ENCODE data around the gene DMD.

Gene DMD

GRCh38 chrX:32896088-32896487, 315.3 kb downstream of the DMD start:
- TF ChIP-seq POLR2AphosphoS5 (IDR thresholded peaks at IDR 0.05; ENCODE audit: low read depth, low read length): no peak
- no peak for TF ChIP-seq TAF1 (IDR thresholded peaks at IDR 0.05; ENCODE audit: borderline replicate concordance, low read depth, low read length)
- TF ChIP-seq POLR2A (IDR thresholded peaks at IDR 0.05; ENCODE audit: low read depth, low read length): no peak
- FAIRE-seq (no peak), DNase-seq (ENCODE audit: insufficient read length) (no peak)

- FAIRE-seq: no peak
Observed at GRCh38 chrX:32894679-32895078, 316.7 kb downstream of the DMD start.

GRCh38 chrX:32893751-32894150, 317.6 kb downstream of the DMD start:
- FAIRE-seq (no peak), DNase-seq (ENCODE audit: insufficient read length) (no peak)
- no peak for TF ChIP-seq POLR2A (IDR thresholded peaks at IDR 0.05; ENCODE audit: low read depth, low read length)

More at GRCh38 chrX:32894679-32895078, 316.7 kb downstream of the DMD start:
- DNase-seq (ENCODE audit: insufficient read length): no peak
- TF ChIP-seq TAF1 (IDR thresholded peaks at IDR 0.05; ENCODE audit: borderline replicate concordance, low read depth, low read length): no peak
- no peak for TF ChIP-seq POLR2AphosphoS5 (IDR thresholded peaks at IDR 0.05; ENCODE audit: low read depth, low read length)
- TF ChIP-seq POLR2A (IDR thresholded peaks at IDR 0.05; ENCODE audit: low read depth, low read length): no peak

GRCh38 chrX:32877592-32877991, 333.8 kb downstream of the DMD start:
- no peak for DNase-seq (ENCODE audit: insufficient read length)
- FAIRE-seq: no peak

GRCh38 chrX:32874839-32875238, 336.5 kb downstream of the DMD start:
- DNase-seq (ENCODE audit: insufficient read length): no peak
- no peak for TF ChIP-seq POLR2A (IDR thresholded peaks at IDR 0.05; ENCODE audit: low read depth, low read length)
- TF ChIP-seq TAF1 (IDR thresholded peaks at IDR 0.05; ENCODE audit: borderline replicate concordance, low read depth, low read length): no peak
- TF ChIP-seq POLR2AphosphoS5 (IDR thresholded peaks at IDR 0.05; ENCODE audit: low read depth, low read length): no peak

More at GRCh38 chrX:32877592-32877991, 333.8 kb downstream of the DMD start:
- no peak for TF ChIP-seq POLR2AphosphoS5 (IDR thresholded peaks at IDR 0.05; ENCODE audit: low read depth, low read length)
- TF ChIP-seq POLR2A (IDR thresholded peaks at IDR 0.05; ENCODE audit: low read depth, low read length): no peak
- no peak for TF ChIP-seq TAF1 (IDR thresholded peaks at IDR 0.05; ENCODE audit: borderline replicate concordance, low read depth, low read length)

GRCh38 chrX:32873786-32874185, 337.6 kb downstream of the DMD start:
- no peak for TF ChIP-seq POLR2AphosphoS5 (IDR thresholded peaks at IDR 0.05; ENCODE audit: low read depth, low read length)
- TF ChIP-seq TAF1 (IDR thresholded peaks at IDR 0.05; ENCODE audit: borderline replicate concordance, low read depth, low read length): no peak
- no peak for TF ChIP-seq POLR2A (IDR thresholded peaks at IDR 0.05; ENCODE audit: low read depth, low read length)
- no peak for FAIRE-seq
- no peak for DNase-seq (ENCODE audit: insufficient read length)

More at GRCh38 chrX:32874839-32875238, 336.5 kb downstream of the DMD start:
- no peak for FAIRE-seq

GRCh38 chrX:32871636-32872035, 339.7 kb downstream of the DMD start:
- TF ChIP-seq POLR2A (IDR thresholded peaks at IDR 0.05; ENCODE audit: low read depth, low read length): no peak
- no peak for TF ChIP-seq POLR2AphosphoS5 (IDR thresholded peaks at IDR 0.05; ENCODE audit: low read depth, low read length)
- no peak for TF ChIP-seq TAF1 (IDR thresholded peaks at IDR 0.05; ENCODE audit: borderline replicate concordance, low read depth, low read length)
- FAIRE-seq (no peak), DNase-seq (ENCODE audit: insufficient read length) (no peak)

GRCh38 chrX:32868524-32868895, 342.8 kb downstream of the DMD start:
- DNase-seq (ENCODE audit: insufficient read length): no peak
- FAIRE-seq: no peak
- TF ChIP-seq POLR2A (IDR thresholded peaks at IDR 0.05; ENCODE audit: low read depth, low read length): no peak
- TF ChIP-seq POLR2AphosphoS5 (IDR thresholded peaks at IDR 0.05; ENCODE audit: low read depth, low read length): no peak
- TF ChIP-seq TAF1 (IDR thresholded peaks at IDR 0.05; ENCODE audit: borderline replicate concordance, low read depth, low read length): no peak

- FAIRE-seq (no peak), DNase-seq (ENCODE audit: insufficient read length) (no peak)
- no peak for TF ChIP-seq POLR2AphosphoS5 (IDR thresholded peaks at IDR 0.05; ENCODE audit: low read depth, low read length)
- TF ChIP-seq TAF1 (IDR thresholded peaks at IDR 0.05; ENCODE audit: borderline replicate concordance, low read depth, low read length): no peak
- no peak for TF ChIP-seq POLR2A (IDR thresholded peaks at IDR 0.05; ENCODE audit: low read depth, low read length)
Observed at GRCh38 chrX:32867781-32868523, 343.4 kb downstream of the DMD start.

- FAIRE-seq: no peak
- DNase-seq (ENCODE audit: insufficient read length): no peak
- TF ChIP-seq POLR2AphosphoS5 (IDR thresholded peaks at IDR 0.05; ENCODE audit: low read depth, low read length) (no peak), TAF1 (IDR thresholded peaks at IDR 0.05; ENCODE audit: borderline replicate concordance, low read depth, low read length) (no peak), POLR2A (IDR thresholded peaks at IDR 0.05; ENCODE audit: low read depth, low read length) (no peak)
Observed at GRCh38 chrX:32852203-32852602, 359.1 kb downstream of the DMD start.

GRCh38 chrX:32851556-32851955, 359.8 kb downstream of the DMD start:
- no peak for FAIRE-seq
- TF ChIP-seq TAF1 (IDR thresholded peaks at IDR 0.05; ENCODE audit: borderline replicate concordance, low read depth, low read length): no peak
- TF ChIP-seq POLR2A (IDR thresholded peaks at IDR 0.05; ENCODE audit: low read depth, low read length): no peak
- no peak for TF ChIP-seq POLR2AphosphoS5 (IDR thresholded peaks at IDR 0.05; ENCODE audit: low read depth, low read length)
- no peak for DNase-seq (ENCODE audit: insufficient read length)

GRCh38 chrX:32847921-32848320, 363.4 kb downstream of the DMD start:
- TF ChIP-seq TAF1 (IDR thresholded peaks at IDR 0.05; ENCODE audit: borderline replicate concordance, low read depth, low read length): no peak
- TF ChIP-seq POLR2A (IDR thresholded peaks at IDR 0.05; ENCODE audit: low read depth, low read length): no peak
- no peak for TF ChIP-seq POLR2AphosphoS5 (IDR thresholded peaks at IDR 0.05; ENCODE audit: low read depth, low read length)
- FAIRE-seq (no peak), DNase-seq (ENCODE audit: insufficient read length) (no peak)
